ENCODE measurements around the gene LZIC.

DNA sequence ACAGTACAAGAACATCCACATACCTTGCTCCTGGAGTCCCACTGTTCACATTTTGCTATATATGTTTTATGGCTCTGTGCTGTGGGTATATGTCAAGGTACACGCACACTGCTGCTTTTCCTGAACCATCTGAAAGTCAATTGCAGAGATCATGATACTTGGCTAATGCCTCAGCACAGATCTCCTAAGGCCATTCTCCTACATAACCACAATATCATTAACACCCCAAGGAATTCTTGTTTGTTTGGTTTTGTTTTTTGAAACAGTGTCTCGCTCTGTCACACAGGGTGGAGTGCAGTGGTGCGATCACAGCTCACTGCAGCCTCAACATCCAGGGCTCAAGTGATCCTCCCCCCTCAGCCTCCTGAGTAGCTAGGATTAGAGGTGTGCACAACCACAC is 49.1 kb downstream of the LZIC start:
- TF ChIP-seq, protein P1, sequence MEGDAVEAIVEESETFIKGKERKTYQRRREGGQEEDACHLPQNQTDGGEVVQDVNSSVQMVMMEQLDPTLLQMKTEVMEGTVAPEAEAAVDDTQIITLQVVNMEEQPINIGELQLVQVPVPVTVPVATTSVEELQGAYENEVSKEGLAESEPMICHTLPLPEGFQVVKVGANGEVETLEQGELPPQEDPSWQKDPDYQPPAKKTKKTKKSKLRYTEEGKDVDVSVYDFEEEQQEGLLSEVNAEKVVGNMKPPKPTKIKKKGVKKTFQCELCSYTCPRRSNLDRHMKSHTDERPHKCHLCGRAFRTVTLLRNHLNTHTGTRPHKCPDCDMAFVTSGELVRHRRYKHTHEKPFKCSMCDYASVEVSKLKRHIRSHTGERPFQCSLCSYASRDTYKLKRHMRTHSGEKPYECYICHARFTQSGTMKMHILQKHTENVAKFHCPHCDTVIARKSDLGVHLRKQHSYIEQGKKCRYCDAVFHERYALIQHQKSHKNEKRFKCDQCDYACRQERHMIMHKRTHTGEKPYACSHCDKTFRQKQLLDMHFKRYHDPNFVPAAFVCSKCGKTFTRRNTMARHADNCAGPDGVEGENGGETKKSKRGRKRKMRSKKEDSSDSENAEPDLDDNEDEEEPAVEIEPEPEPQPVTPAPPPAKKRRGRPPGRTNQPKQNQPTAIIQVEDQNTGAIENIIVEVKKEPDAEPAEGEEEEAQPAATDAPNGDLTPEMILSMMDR (IDR thresholded peaks at IDR 0.05): no peak
- TF ChIP-seq EP300 (IDR thresholded peaks at IDR 0.05): no peak

All from A549 (cell line).